IMR-90 (cell line): ENCODE results near the gene LRRC7. TPM values are rescaled to one million over a fixed set of nuclear protein-coding genes. Genes with fewer than 3 reads are reported as not detected.

Experiments used
- ATAC-seq: fragments of 200-7000 bp; cut with Tn5 transposase; 2 replicates; pipeline ENCODE4 v1.9.1; 2020; ENCODE audit warnings: low read depth, mild to moderate bottlenecking, moderate library complexity
- BruUV-seq: library from RNA; stranded (reverse); fragments of 400-500 nt; replicated peaks from 2 replicates; lab custom pipeline; 2021; lab: Mats Ljungman, UMichigan
- CTCF ChIA-PET: fragments of 300-600 bp; formaldehyde crosslinking; extraction: SDS; loops from one replicate; lab custom pipeline; 2021; ENCODE audit warnings: antibody characterized with exemption; lab: Yijun Ruan, JAX
- POLR2A ChIA-PET: fragments of 300-600 bp; sonication (Branson Sonifier 250); formaldehyde crosslinking; loops from one replicate; lab custom pipeline; 2022; ENCODE audit warnings: antibody characterized with exemption; ENCODE audit not compliant: unreplicated experiment; lab: Charles Lee
- DNase-seq: peaks from one replicate; pipeline ENCODE4 v3.0.0; 2013
- H2AFZ ChIP-seq: replicated peaks from 2 replicates; pipeline ENCODE3; 2013; ENCODE audit warnings: low read length, mild to moderate bottlenecking; ENCODE audit not compliant: poor library complexity
- H2AK5ac ChIP-seq: 2 replicates; pipeline ENCODE4 v1.6.1; 2013; ENCODE audit warnings: low read depth, low read length, inconsistent platforms
- H2AK9ac ChIP-seq: replicated peaks from 2 replicates; pipeline ENCODE3; 2013; ENCODE audit warnings: mild to moderate bottlenecking, low read depth, low read length, moderate library complexity; ENCODE audit not compliant: poor library complexity
- H2BK120ac ChIP-seq: 2 replicates; pipeline ENCODE4 v1.6.1; 2013; ENCODE audit warnings: low read depth, low read length, inconsistent platforms
- H2BK15ac ChIP-seq: 3 replicates; pipeline ENCODE4 v1.6.1; 2013; ENCODE audit warnings: low read depth, low read length, inconsistent platforms
- H2BK20ac ChIP-seq: 2 replicates; pipeline ENCODE4 v1.6.1; 2013; ENCODE audit warnings: low read depth, mild to moderate bottlenecking, inconsistent platforms, low read length, moderate library complexity
- H2BK5ac ChIP-seq: 2 replicates; pipeline ENCODE4 v1.6.1; 2013; ENCODE audit warnings: mild to moderate bottlenecking, low read depth, low read length, inconsistent platforms; ENCODE audit not compliant: poor library complexity, severe bottlenecking
- H3K14ac ChIP-seq: replicated peaks from 2 replicates; pipeline ENCODE4 v1.6.1; 2013; ENCODE audit warnings: low read depth, low read length, inconsistent platforms
- H3K18ac ChIP-seq: 2 replicates; pipeline ENCODE4 v1.6.1; 2013; ENCODE audit warnings: low read depth, low read length, control low read depth
- H3K23ac ChIP-seq: 2 replicates; pipeline ENCODE4 v1.6.1; 2013; ENCODE audit warnings: low read depth, low read length, inconsistent platforms
- H3K27ac ChIP-seq: 2 replicates; pipeline ENCODE4 v1.5.1; 2013; ENCODE audit warnings: mild to moderate bottlenecking, control low read depth, low read length; ENCODE audit not compliant: insufficient read depth
- H3K27me3 ChIP-seq: 2 replicates; pipeline ENCODE4 v1.6.1; 2013; ENCODE audit warnings: low read length; ENCODE audit not compliant: control insufficient read depth, insufficient read depth
- H3K36me3 ChIP-seq: 2 replicates; pipeline ENCODE4 v1.6.1; 2013; ENCODE audit warnings: low read length, mixed read lengths; ENCODE audit not compliant: control insufficient read depth, insufficient read depth
- H3K4ac ChIP-seq: 2 replicates; pipeline ENCODE4 v1.6.1; 2013; ENCODE audit warnings: low read depth, low read length, inconsistent platforms
- H3K4me1 ChIP-seq: 2 replicates; pipeline ENCODE4 v1.6.1; 2013; ENCODE audit warnings: low read length, mixed read lengths; ENCODE audit not compliant: control insufficient read depth, insufficient read depth
- H3K4me2 ChIP-seq: 2 replicates; pipeline ENCODE4 v1.6.1; 2013; ENCODE audit warnings: low read depth, mild to moderate bottlenecking, control low read depth, low read length, moderate library complexity
- H3K4me3 ChIP-seq: 2 replicates; pipeline ENCODE4 v1.5.1; 2013; ENCODE audit warnings: low read depth, mild to moderate bottlenecking, control low read depth, low read length, moderate library complexity; ENCODE audit not compliant: insufficient read depth
- H3K56ac ChIP-seq: 2 replicates; pipeline ENCODE4 v1.6.1; 2013; ENCODE audit warnings: low read length, inconsistent platforms; ENCODE audit not compliant: insufficient read depth; ENCODE audit errors: extremely low read depth
- H3K79me1 ChIP-seq, 2 experiments: 2 replicates each; pipeline ENCODE4 v1.6.1; 2013; ENCODE audit warnings: low read length in 2 of 2, inconsistent platforms in 1 of 2, low read depth in 1 of 2
- H3K9ac ChIP-seq: 2 replicates; pipeline ENCODE4 v1.6.1; 2013; ENCODE audit warnings: low read depth, low read length, control low read depth
- H3K9me1 ChIP-seq: 2 replicates; pipeline ENCODE4 v1.6.1; 2013; ENCODE audit warnings: low read length, inconsistent platforms; ENCODE audit not compliant: insufficient read depth
- H3K9me3 ChIP-seq: 2 replicates; pipeline ENCODE4 v1.6.1; 2013; ENCODE audit warnings: low read length; ENCODE audit not compliant: control insufficient read depth, insufficient read depth
- H4K20me1 ChIP-seq: 2 replicates; pipeline ENCODE4 v1.6.1; 2013; ENCODE audit warnings: low read length, inconsistent platforms; ENCODE audit not compliant: insufficient read depth
- H4K5ac ChIP-seq: 2 replicates; pipeline ENCODE4 v1.6.1; 2013; ENCODE audit warnings: mild to moderate bottlenecking, low read depth, low read length, control low read depth
- H4K8ac ChIP-seq, 2 experiments: 2 replicates each; pipeline ENCODE4 v1.6.1; 2013; ENCODE audit warnings: low read depth in 2 of 2, low read length in 2 of 2, control low read depth in 1 of 2, inconsistent platforms in 1 of 2
- H4K91ac ChIP-seq: 2 replicates; pipeline ENCODE4 v1.6.1; 2013; ENCODE audit warnings: low read depth, low read length, inconsistent platforms; ENCODE audit not compliant: insufficient read depth
- CEBPB ChIP-seq: IDR thresholded peaks from 2 replicates; pipeline ENCODE4 v1.6.1; 2012; ENCODE audit warnings: low read depth, low read length, improper control_type of control experiment
- MAFK ChIP-seq: IDR thresholded peaks from 2 replicates; pipeline ENCODE4 v1.6.1; 2012; ENCODE audit warnings: low read depth, low read length, improper control_type of control experiment
- WGBS, 2 experiments: methylation state at CpG; one replicate each; pipeline versions ENCODE4 v1.1.5 to v1.1.7; 2013; ENCODE audit warnings: missing lambda C conversion rate in 2 of 2; ENCODE audit not compliant: insufficient read length in 1 of 2; ENCODE audit errors: extremely low coverage in 2 of 2; 5-methylcytosine and 5-hydroxymethylcytosine counted together
- dilution Hi-C: fragments of 300-500 bp; cut with HindIII; formaldehyde crosslinking; loops from one replicate; pipeline ENCODE4 v1.14.3; 2018; ENCODE audit warnings: low sequenced_read_pairs; ENCODE audit not compliant: unreplicated experiment
- in situ Hi-C: fragments of 300-500 bp; cut with MboI; formaldehyde crosslinking; loops from 3 replicates; pipeline ENCODE4 v1.14.3; 2019; ENCODE audit warnings: low sequenced_read_pairs, inconsistent platforms, mixed read lengths
- intact Hi-C: fragments of 100-400 bp; cut with micrococcal nuclease; formaldehyde crosslinking; loops from 2 replicates; pipeline ENCODE4 v1.10.0; 2022
- polyA plus RNA-seq, 3 experiments: library from polyadenylated mRNA; depleted of rRNA; stranded (reverse); fragments of >200 nt; gene quantifications; 2 replicates each; pipeline ENCODE4 v1.2.3, GENCODE V29; 2012; ENCODE audit warnings: low replicate concordance in 1 of 3
- total RNA-seq: library from RNA; depleted of rRNA; stranded (reverse); fragments of >200 nt; gene quantifications from 2 replicates; pipeline ENCODE4 v1.2.3, GENCODE V29; 2012

Gene LRRC7
- total and polyA plus RNA-seq, 2 of the 4 experiments (the other 2 are of a cell fraction), result under 0.01 to 0.02 TPM

DNA sequence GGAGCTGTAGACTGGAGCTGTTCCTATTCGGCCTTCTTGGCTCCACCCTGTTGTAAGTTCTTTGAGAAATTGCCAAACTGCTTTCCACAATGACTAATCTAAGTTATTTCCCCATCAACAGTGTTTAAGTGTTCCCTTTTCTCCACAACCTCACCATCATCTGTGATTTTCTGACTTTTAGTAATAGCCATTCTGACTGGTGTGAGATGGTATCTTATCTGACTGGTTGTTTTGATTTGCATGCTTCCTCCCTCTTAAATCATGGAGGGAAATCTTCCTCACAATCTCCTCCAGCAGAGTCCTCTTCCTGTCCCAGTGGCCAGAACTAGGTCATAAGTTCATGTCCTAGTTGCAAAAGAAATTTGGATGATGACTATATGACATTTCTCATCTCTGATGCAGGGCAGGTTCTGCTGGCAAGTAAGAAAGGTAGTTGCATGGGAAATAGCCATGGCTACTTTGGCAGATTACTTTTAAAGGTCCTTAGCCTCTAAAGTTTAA lies 343.6 kb downstream of the LRRC7 start:
- in situ Hi-C loops, result no loop called here
- H2BK15ac ChIP-seq, result no peak overlapping the region
- H3K9me3 ChIP-seq, result no peaks in the 10 kb centered on the region
- DNase-seq (peak; percentile 41), ATAC-seq (no peak)
- ChIA-PET POLR2A (no interaction called here), CTCF (no interaction called here)
- H2AK9ac ChIP-seq, result no peak overlapping the region
- no peak overlapping the region for H2BK120ac ChIP-seq
- no peaks in the 10 kb centered on the region for H4K20me1 ChIP-seq
- no CpG with 5 or more reads among the region's 1 CpG for WGBS, 2 experiments
- no peak overlapping the region for H4K91ac ChIP-seq
- no peak overlapping the region for H3K4me2 ChIP-seq
- no peak overlapping the region for H3K9ac ChIP-seq
- no peaks in the 10 kb centered on the region for H3K9me1 ChIP-seq
- no peak overlapping the region for H3K23ac ChIP-seq
- H3K18ac ChIP-seq, result no peak overlapping the region
- no peak overlapping the region for H3K56ac ChIP-seq
- H3K27ac ChIP-seq, result no peak overlapping the region
- dilution Hi-C loops, result no loop called here
- no peak overlapping the region for H3K4ac ChIP-seq
- TF ChIP-seq CEBPB, result peak; percentile 19; the same call in 1 of the 2 replicates
- no peak for TF ChIP-seq MAFK
- peaks cover 2% of the 10 kb centered on the region; the same call in 1 of the 2 replicates for H3K4me1 ChIP-seq
- no peak overlapping the region for H2BK5ac ChIP-seq
- intact Hi-C loops, result no loop called here
- H2BK20ac ChIP-seq, result no peak overlapping the region
- no peaks in the 10 kb centered on the region for H3K79me1 ChIP-seq
- H4K5ac ChIP-seq, result no peak overlapping the region
- H2AK5ac ChIP-seq, result no peak overlapping the region
- no peaks in the 10 kb centered on the region for H3K36me3 ChIP-seq
- no peak overlapping the region for H3K14ac ChIP-seq
- H3K27me3 ChIP-seq, result no peaks in the 10 kb centered on the region
- BruUV-seq, result no TSS peak
- H3K4me3 ChIP-seq, result no peak overlapping the region
- H2AFZ ChIP-seq, result no peak overlapping the region
- no peak overlapping the region for H4K8ac ChIP-seq
